Activated naive CD4-positive, alpha-beta T cell treated with anti-CD3 and anti-CD28 coated beads, Interleukin-2, amount 50 U/mL, for 72 hours (primary cell): ENCODE data around the gene MPPE1. TPM values are rescaled to one million over a fixed set of nuclear protein-coding genes. Genes with fewer than 3 reads are reported as not detected.
"Not testable (repeated sequence)": the region's sequence is repeated elsewhere in the genome, so short reads cannot be mapped to it uniquely, and the experiment has no call there.

ENCODE experiments used
- ATAC-seq, 2 donors: fragments of 150-1000 bp; cut with Tn5 transposase; 2 replicates each; pipeline ENCODE4 v1.10.0; 2021; ENCODE audit warnings: mild to moderate bottlenecking in 2 of 2, moderate library complexity in 2 of 2
- DNase-seq, 2 donors: peaks; one replicate each; pipeline ENCODE4 v3.0.0; 2021 to 2022; ENCODE audit warnings: low spot score in 2 of 2
- H3K27ac Mint-ChIP-seq, 2 donors: one replicate each; pipeline ENCODE4 v1.8.0; 2022; ENCODE audit warnings: mild to moderate bottlenecking in 2 of 2, mixed read lengths in 2 of 2
- H3K36me3 Mint-ChIP-seq, 2 donors: one replicate each; pipeline ENCODE4 v1.8.0; 2022; ENCODE audit warnings: mixed read lengths in 2 of 2
- H3K9me3 Mint-ChIP-seq, 2 donors: one replicate each; pipeline ENCODE4 v1.8.0; 2022; ENCODE audit warnings: mixed read lengths in 2 of 2
- total RNA-seq, 2 donors: library from RNA; stranded (reverse); gene quantifications; one replicate each; pipeline ENCODE4 v1.2.3, GENCODE V29; 2022

The MPPE1 gene
- total RNA-seq, 2 donors from 2014 or later, result 38.1 to 67.2 TPM

GRCh38 chr18:11872479-11873136 lies 35.5 kb downstream of the MPPE1 start:
- no peak for DNase-seq
- Mint-ChIP-seq H3K9me3 (peaks cover 3 to 7% of the 10 kb centered on the region in 2 donors), H3K36me3 (peaks cover 0 to 7% of the 10 kb centered on the region in 2 donors), H3K27ac (no peak overlapping the region)
- peak; percentile 41 to 49 for ATAC-seq

DNA sequence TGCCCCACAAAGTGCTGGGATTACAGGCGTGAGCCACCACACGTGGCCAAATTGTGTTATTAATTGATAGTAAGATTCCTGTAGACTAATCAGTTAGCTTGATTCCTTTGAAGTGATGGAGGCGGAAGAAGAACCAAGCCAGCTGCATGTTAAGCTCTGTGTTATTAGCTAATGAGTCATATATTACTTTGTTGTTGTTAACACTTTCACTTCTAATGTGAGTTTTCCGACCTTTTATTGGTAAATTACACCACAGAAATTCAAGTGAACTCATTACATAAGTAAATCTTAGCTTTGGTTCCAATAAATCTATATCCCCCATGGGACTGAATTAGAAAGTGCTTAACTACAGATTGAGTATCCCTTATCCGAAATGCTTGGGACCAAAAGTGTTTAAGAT lies 36.6 kb downstream of the MPPE1 start:
- ATAC-seq (peak in 1 of 2 donors; percentile 49), DNase-seq (no peak)

DNA sequence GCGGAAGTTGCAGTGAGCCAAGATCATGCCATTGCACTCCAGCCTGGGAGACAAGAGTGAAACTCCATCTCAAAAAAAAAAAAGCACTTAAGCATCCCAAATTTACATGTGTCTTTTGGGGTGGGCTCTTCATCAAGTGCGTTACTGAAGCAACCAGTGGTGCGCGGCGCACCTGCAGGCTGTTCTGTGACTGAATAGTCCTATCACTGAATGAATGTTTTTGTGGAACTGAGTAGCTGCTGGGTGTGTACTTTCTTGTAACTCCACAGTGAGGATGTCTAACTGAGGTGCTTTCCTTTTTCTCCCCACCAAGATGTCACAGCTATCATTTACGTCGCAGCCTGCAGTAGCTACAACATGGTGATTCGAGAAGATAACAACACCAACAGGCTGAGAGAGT lies 39.9 kb downstream of the MPPE1 start:
- Mint-ChIP-seq H3K27ac (no peak overlapping the region), H3K36me3 (no peaks in the 10 kb centered on the region), H3K9me3 (no peaks in the 10 kb centered on the region)
- no peak for ATAC-seq
- no peak for DNase-seq

More for the DNA sequence above, 36.6 kb downstream of the MPPE1 start:
- peaks cover 3 to 7% of the 10 kb centered on the region in 2 donors for H3K9me3 Mint-ChIP-seq
- peaks cover 0 to 7% of the 10 kb centered on the region in 2 donors for H3K36me3 Mint-ChIP-seq
- H3K27ac Mint-ChIP-seq, result no peak overlapping the region

GRCh38 chr18:11866764-11867163 lies 41.4 kb downstream of the MPPE1 start:
- ATAC-seq (no peak), DNase-seq (no peak)
- Mint-ChIP-seq H3K27ac (no peak overlapping the region), H3K9me3 (no peaks in the 10 kb centered on the region), H3K36me3 (no peaks in the 10 kb centered on the region)

DNA sequence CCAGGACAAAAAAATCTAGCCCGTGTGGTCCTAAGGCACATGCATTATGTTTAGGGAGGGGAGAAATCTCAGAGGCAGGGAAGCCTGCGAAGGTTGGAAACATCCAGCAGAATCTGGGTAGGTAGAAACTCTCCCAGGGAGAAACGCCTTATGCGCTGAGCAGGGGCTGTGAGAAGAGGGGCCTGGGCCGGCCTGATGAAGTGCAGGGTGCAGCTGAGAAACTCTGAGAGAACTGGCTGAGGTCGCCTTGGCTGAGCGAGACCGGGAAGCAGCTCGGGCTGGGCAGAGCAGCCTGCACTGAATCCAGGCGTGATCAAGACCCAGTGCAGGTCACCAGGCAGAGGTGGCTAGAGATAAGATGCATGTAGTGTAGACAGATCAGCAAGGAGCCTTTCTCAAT lies 41.8 kb downstream of the MPPE1 start:
- no peak for ATAC-seq
- DNase-seq, result no peak
- Mint-ChIP-seq H3K27ac (peak overlapping the region in 1 of 2 donors; percentile 37), H3K36me3 (no peaks in the 10 kb centered on the region), H3K9me3 (no peaks in the 10 kb centered on the region)

- Mint-ChIP-seq H3K36me3 (no peaks in the 10 kb centered on the region), H3K27ac (no peak overlapping the region), H3K9me3 (no peaks in the 10 kb centered on the region)
- DNase-seq, result peak in 1 of 2 donors; percentile 37
- ATAC-seq, result no peak
These were observed 43.0 kb downstream of the MPPE1 start for GRCh38 chr18:11865071-11865470.

- no peaks in the 10 kb centered on the region for H3K9me3 Mint-ChIP-seq
- H3K27ac Mint-ChIP-seq, result no peak overlapping the region
- H3K36me3 Mint-ChIP-seq, result no peaks in the 10 kb centered on the region
- DNase-seq (no peak), ATAC-seq (no peak)
These were observed 43.6 kb downstream of the MPPE1 start for GRCh38 chr18:11864471-11864870.

DNA sequence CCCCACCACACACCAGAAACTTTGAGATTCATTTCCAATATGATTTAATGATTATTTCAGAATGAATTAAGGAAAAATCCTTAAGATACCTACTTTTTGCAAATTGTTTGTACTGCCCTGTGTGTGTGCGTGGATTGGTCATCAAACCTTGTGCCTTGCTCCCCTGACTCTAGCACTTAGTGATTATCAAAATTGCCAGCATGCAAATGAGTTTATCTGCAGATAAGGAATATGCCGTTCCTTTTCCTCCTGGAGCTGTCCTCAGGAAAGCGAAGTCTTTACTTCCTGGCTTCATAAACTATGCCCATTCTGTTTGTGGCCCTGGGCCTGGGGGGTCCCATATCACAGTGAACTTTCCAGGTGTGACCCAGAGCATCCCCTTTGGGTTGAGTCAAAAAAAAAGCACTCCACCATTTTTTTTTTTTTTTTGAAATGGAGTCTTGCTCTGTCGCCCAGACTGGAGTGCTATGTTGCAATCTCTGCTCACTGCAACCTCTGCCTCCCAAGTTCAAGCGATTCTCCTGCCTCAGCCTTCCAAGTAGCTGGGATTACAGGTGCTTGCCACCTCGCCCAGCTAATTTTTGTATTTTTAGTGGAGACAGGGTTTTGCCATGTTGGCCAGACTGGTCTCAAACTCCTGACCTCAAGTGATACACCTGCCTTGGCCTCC lies 45.5 kb downstream of the MPPE1 start:
- ATAC-seq, result no peak
- DNase-seq, result no peak
- H3K27ac Mint-ChIP-seq, result no peak overlapping the region
- H3K9me3 Mint-ChIP-seq, result no peaks in the 10 kb centered on the region
- no peaks in the 10 kb centered on the region for H3K36me3 Mint-ChIP-seq

DNA sequence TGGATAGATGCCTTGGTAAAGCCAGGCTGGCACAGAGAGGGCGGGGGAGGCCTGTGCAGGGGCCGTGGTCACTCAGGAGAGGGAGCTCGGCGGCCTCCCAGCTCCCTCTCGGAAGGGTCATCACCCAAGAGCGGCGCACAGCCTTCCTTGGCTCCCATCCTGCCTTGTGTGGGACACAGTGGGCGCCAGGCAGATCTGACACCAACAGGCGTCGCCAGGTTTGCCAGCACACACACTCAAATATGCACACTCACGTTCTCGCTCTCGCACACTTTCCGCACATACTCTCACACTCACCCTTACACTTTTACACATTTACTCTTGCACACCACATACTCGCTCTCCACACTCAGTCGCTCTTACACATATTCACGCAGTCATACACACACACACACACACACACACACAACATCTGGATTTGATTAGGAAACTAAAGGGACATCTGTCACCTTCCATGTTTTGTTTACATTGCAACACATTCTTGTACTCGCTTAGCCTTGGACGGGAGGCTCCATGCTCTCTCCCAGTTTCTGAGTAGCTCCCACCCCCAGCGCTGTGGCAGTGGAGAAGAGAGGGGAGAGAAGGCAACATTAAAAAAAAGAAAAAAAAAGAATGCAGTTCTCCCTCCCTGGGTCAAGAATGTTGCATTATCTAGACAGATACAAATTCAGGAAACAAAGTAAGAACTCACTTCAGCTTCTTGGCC lies 46.4 kb downstream of the MPPE1 start:
- DNase-seq (no peak), ATAC-seq (no peak)
- Mint-ChIP-seq H3K9me3 (no peaks in the 10 kb centered on the region), H3K36me3 (no peaks in the 10 kb centered on the region), H3K27ac (peak overlapping the region in 1 of 2 donors; percentile 58)

- DNase-seq (no peak), ATAC-seq (no peak)
- no peaks in the 10 kb centered on the region for H3K36me3 Mint-ChIP-seq
- H3K27ac Mint-ChIP-seq, result peak overlapping the region in 1 of 2 donors; percentile 72
- no peaks in the 10 kb centered on the region for H3K9me3 Mint-ChIP-seq
These were observed 47.3 kb downstream of the MPPE1 start for GRCh38 chr18:11860594-11861450.

- no peak for DNase-seq
- Mint-ChIP-seq H3K36me3 (no peaks in the 10 kb centered on the region), H3K9me3 (no peaks in the 10 kb centered on the region), H3K27ac (peak overlapping the region in 1 of 2 donors; percentile 72)
- ATAC-seq, result peak in 1 of 2 donors; percentile 76
These were observed 48.2 kb downstream of the MPPE1 start for GRCh38 chr18:11859903-11860407.

DNA sequence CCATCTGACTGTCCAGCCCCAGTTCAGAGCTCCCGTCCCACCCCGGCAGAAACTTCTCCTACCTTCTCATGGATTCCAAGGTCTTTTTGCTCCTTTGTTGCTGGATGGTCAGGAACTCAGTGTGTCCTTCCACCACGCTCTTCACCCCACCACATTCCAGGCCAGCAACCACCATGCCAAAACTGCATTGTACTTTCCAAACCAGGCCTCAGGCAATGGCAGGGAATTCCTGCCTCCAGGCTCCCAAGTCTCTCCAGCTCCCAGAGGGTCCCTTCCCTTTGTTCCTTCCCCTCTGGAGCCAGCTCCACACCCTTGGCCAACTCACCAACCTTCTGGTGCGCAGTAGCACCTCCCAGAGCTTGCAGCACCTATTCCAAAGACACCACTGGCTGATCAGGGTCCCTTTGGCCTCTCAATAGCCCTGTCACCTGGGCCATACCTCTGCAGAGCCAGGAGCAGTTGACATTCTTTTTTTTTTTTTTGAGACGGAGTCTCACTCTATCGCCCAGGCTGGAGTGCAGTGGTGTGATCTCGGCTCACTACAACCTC lies 48.8 kb downstream of the MPPE1 start:
- no peaks in the 10 kb centered on the region for H3K36me3 Mint-ChIP-seq
- peak overlapping the region; percentile 5 to 72 for H3K27ac Mint-ChIP-seq
- ATAC-seq (no peak), DNase-seq (no peak)
- no peaks in the 10 kb centered on the region for H3K9me3 Mint-ChIP-seq

- DNase-seq (no peak), ATAC-seq (peak in 1 of 2 donors; percentile 20)
- H3K36me3 Mint-ChIP-seq, result peaks cover under 1% of the 10 kb centered on the region in 2 donors
- H3K27ac Mint-ChIP-seq, result peak overlapping the region; percentile 55 to 77
- no peaks in the 10 kb centered on the region for H3K9me3 Mint-ChIP-seq
These were observed 50.8 kb downstream of the MPPE1 start for GRCh38 chr18:11857177-11857887.

DNA sequence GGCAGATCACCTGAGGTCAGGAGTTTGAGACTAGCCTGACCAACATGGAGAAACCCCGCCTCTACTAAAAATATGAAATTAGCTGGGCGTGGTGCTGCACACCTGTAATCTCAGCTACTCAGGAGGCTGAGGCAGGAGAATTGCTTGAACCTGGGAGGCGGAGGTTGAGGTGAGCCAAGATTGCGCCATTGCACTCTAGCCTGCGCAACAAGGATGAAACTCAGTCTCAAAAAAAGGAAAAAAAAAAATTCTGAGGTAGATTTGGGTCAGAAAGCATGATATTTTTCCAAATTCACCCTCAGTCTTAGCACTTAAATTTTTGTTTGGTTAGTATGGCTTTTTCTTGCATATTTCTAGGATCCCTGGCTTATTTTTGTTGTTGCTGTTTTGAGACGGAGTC lies 53.6 kb downstream of the MPPE1 start:
- not testable (repeated sequence) for ATAC-seq, H3K9me3 Mint-ChIP-seq, H3K27ac Mint-ChIP-seq, DNase-seq
- peaks cover 16 to 22% of the 10 kb centered on the region in 2 donors for H3K36me3 Mint-ChIP-seq

DNA sequence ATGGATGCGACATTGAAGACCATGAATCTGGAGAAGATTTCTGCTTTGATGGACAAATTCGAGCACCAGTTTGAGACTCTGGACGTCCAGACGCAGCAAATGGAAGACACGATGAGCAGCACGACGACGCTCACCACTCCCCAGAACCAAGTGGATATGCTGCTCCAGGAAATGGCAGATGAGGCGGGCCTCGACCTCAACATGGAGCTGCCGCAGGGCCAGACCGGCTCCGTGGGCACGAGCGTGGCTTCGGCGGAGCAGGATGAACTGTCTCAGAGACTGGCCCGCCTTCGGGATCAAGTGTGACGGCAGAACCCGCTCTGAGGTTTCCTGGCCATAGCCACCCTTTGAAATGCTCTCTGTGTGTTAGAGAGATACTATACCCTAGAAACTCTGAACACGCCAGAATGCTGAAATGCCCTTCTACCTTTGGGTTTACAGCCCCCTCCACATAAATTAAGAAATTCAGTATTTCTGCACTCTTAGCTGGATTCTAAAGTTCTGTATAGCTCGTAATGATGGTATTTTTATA lies 56.2 kb downstream of the MPPE1 start:
- ATAC-seq (peak; percentile 50 to 54), DNase-seq (peak; percentile 39 to 68)
- Mint-ChIP-seq H3K36me3 (peaks cover 16 to 22% of the 10 kb centered on the region in 2 donors), H3K9me3 (no peaks in the 10 kb centered on the region), H3K27ac (peak overlapping the region; percentile 93 to 100)
